ENCODE data around the gene PRKN.

DNA sequence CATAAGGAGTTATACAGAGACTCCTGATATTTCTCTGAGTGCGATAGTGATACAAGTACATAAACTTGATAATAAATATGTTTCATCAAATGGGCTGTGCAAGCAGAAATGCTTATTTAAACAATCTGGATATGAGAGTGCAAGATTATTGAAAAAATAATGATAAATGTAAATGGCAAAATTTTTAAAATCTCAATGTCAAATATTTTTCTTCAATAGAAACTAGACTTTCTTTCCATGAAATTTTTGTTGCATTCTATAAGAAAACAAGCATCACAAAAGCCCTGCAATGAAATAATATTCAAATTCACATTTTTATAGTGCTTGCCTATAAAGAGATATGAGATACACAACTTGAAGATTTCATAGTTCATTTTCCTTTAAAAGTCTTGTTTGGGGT lies 2.9 kb upstream of the PRKN start:
- TF ChIP-seq EP300 (conservative IDR thresholded peaks at IDR 0.05; ENCODE audit: poor library complexity, severe bottlenecking) (no peak), RAD21 (conservative IDR thresholded peaks at IDR 0.05) (no peak), POLR2AphosphoS5 (IDR thresholded peaks at IDR 0.05) (no peak)
- TF ChIP-seq, protein P1, sequence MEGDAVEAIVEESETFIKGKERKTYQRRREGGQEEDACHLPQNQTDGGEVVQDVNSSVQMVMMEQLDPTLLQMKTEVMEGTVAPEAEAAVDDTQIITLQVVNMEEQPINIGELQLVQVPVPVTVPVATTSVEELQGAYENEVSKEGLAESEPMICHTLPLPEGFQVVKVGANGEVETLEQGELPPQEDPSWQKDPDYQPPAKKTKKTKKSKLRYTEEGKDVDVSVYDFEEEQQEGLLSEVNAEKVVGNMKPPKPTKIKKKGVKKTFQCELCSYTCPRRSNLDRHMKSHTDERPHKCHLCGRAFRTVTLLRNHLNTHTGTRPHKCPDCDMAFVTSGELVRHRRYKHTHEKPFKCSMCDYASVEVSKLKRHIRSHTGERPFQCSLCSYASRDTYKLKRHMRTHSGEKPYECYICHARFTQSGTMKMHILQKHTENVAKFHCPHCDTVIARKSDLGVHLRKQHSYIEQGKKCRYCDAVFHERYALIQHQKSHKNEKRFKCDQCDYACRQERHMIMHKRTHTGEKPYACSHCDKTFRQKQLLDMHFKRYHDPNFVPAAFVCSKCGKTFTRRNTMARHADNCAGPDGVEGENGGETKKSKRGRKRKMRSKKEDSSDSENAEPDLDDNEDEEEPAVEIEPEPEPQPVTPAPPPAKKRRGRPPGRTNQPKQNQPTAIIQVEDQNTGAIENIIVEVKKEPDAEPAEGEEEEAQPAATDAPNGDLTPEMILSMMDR (IDR thresholded peaks at IDR 0.05; ENCODE audit: poor library complexity, severe bottlenecking): no peak

Measured in neural cell (in vitro differentiated cells).